GM19463 (cell line): ENCODE results near the gene DENND1A.

Experiments
- ATAC-seq: cut with Tn5 transposase; IDR thresholded peaks from one replicate; pipeline ENCODE4 v1.9.1; 2021; ENCODE audit warnings: mild to moderate bottlenecking, moderate library complexity; ENCODE audit not compliant: unreplicated experiment

Gene DENND1A

DNA sequence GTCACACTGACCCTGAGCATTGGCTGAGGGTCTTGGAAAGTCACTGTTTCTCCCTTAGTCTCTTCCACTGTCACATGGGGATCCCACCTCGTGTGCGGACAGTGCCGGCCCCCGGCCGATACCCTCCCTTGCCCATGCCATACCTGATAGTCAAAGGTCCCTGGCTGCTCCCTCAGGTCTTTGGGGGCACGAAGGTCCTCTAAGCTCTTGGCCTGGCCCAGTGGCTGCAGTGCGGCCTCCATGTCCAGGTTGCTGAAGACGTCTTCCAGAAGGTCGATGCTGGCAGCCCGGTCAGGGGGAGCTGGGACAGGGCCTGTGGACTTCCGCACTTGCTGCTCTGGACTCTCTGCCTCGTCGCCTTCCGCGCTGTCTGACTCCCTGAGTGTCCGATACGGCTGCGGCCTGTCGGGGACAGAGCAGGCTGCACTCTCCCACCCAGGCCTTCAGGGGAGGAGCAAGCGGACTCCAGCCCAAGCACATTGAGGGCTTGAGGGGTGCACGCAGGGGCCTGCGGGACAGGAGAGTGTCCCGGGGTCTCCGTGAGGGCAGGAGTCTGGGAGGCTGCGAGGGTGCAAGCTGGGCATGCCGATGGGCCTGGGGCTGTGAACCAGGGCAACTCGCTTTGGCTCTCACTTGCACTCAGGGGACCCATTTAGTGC lies 546.3 kb downstream of the DENND1A start:
- ATAC-seq: no peak

DNA sequence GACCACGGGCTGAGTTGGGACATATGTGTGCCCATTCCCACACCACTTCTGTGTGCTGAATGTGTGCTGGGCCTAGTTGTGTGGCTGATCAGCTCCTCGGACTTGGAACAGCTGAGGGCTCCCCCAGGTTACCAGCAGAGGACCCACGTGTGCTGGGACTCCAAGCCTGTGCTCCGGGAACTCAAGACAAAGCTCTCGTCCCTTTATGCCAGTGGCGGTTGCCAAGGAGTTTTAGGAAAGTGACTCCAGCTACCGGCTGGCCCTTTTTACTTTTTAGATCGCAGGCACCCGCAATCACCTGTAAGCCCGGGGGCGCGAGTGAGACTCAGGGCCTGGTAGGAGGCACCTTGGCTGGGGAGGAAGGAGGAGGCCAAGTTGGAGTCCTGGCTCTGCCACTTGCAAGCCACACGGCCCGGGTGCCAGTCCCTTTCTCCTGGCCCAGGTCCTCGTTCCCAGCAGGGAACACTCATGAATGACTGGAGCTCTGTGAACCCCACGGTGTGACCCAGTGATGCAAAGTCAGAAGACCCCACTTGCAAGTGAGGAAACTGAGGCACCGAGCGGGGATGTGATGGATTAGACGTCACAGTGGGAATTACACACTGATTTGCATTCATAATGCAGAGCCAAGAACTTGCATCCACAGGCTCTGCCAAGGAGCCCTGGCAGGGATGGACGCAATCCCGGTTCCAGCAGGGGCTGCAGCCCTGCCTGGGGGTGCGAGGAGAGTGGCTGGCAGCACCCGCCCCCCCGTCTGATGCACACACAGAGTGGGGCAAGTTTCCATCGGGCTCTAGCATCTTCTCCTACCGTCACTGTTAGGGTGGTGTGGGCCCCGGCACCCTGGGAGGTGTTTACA lies 547.0 kb downstream of the DENND1A start:
- no peak for ATAC-seq

DNA sequence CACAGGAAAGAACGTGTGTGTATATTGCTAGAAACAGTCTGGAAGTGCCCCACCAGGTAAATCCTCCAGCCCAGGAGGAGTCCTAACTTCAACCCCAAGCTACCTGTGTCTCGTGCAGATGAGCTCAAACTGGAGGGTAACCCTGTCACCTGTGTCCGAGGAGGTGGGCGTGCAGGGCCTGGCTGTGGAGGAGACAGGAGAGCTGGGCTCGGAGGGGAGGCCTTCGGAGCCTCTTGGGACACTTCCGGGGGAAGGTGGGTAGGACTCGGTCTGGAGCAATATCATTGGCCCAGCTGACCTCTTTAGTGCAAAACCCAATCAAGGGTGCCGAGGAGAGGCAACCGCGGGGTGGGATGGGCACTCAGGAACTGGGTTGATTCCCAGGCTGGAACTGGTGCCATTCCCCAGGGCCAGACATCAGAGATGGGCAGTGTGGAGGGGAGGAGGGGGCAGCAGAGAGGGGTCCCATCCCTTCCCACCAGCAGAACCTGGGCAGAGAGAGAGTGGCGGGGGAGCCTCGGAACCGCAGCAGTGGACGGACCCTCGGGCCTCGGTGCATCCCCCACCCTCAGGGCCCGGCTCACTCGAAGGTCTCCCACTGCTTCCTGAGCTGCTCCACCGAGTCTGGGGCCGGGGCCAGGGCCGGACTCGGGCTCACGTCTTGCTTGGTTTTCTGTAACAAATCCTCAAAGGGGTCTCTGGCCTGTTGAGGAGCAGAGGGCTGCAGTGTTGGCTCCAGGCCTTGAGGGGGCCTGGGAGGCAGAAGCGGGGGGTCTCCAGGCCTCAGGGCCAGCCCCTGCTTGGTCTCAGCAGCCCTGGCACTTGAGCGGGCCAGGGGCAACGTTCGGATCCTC lies 548.8 kb downstream of the DENND1A start:
- no peak for ATAC-seq

DNA sequence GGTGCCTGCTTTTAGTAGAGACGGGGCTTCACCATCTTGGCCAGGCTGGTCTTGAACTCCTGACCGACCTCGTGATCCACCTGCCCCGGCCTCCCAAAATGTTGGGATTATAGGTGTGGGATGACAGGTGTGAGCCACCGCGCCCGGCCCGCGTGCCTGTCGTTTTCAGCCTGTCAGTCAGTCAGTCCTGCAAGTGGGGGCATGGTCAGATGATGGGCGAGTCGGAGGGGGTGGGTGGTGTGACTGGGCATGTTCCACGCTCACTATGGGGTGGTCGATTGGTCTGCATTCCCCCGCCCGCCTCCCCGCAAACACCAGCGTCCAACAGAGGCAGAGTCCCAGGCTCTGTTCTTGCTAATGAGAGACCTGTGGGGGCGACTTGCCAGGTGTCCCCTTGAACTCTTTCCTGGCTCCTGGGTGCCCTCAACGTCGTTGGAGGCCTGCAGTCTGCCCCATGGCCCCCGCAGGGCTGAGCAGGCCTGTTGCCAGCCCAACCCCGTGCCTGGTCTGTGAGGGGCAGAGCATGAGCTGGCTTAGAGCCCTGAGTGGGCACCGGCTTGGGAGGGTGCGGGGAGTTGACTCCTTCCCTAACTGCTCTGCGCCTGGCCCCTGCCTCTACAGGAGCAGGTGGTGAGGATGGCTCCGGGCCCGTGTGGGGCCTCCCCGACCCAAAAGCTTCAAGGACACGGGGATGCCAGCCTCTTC lies 550.8 kb downstream of the DENND1A start:
- no peak for ATAC-seq

DNA sequence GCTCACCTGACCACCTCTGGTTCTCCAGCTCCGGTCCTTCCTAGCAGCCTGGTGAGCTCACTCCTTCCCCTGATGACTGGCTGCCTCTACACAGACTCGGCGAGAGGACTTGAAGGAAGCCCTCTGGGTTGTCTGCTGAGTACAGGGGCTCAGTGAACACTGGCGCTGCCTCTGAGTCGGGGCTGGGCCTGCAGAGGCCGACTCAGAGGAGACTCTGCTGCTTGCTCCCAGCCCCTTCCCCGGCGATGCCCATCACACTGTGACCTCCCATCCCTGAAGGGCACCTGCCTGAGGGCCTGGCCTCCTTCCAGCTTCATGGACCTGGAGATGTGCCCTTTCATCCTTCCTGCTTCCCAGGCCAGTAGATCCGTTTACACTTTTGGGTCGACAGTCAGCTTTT lies 551.9 kb downstream of the DENND1A start:
- ATAC-seq: no peak

DNA sequence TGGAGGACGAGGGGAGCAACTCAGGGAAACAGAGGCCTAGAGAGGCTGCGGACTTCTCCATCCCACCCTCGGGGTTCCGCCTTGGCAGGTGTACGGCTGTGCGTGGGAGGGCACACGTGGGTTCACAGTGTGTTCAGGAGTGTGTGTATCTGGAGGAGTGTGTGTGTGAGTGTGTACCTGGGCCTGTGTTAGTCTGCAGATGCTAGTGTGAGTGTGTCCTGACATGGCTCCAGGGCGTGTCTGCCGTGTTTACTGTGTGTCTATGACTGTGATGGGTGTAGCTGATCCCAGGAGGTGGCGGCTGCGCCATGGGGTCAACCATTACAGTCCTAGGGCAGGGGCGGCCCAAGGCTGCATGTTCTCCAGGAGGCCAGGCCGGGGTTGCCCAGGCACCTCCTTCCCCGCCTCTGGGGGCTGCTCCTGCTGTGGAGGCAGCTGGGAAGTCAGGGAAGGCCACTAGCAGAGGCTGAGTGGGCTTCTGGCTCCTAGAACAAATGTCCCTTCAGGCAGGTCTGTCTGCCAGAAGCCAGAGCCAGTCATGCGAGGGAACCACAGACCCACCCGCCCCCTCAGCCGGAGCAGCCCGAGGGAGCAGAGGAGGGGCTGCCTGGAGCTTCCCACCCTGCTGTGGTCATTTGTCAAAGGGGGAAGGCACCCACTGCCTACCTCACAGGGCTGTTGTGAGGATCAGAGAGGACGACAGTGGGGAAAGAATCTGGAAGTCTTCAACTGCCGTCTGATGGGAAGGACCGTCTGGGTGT lies 552.5 kb downstream of the DENND1A start:
- ATAC-seq: no peak

DNA sequence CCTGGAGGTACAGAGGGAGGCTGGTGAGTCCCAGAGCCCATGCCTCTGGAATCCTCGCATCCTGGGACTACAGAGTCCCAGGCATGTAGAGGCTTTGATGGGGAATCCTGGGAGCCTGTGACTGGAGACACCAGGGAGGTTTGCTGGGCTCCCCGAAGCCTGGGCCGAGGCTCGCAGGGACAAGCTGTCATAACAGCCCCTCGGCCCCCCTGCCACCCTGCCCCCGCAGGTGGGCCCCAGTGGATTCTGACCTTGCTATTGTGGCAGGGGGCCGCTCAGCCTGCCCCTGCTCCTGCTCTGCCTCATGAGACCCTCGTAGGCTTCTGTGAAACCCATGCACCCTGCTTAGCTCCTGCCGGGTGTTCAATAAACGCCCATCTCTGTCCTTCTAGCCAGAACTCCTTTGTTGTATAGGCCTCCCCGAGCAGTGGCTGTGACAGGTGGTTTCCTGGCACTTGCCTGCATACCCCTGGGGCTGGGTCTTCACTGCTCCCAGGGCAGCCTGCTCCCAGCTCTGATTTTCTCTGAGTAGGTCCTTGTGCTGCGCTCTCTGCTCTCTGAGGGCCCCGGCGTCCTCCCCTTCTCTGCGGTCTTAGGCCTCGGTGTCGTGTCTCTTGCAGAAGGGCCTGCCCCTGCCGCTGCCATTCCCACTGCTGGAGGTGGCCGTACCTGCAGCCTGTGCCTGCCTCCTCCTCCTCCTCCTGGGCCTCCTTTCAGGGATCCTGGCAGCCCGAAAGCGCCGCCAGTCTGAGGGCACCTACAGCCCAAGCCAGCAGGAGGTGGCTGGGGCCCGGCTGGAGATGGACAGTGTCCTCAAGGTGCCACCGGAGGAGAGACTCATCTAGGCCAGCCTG lies 553.5 kb downstream of the DENND1A start:
- no peak for ATAC-seq

DNA sequence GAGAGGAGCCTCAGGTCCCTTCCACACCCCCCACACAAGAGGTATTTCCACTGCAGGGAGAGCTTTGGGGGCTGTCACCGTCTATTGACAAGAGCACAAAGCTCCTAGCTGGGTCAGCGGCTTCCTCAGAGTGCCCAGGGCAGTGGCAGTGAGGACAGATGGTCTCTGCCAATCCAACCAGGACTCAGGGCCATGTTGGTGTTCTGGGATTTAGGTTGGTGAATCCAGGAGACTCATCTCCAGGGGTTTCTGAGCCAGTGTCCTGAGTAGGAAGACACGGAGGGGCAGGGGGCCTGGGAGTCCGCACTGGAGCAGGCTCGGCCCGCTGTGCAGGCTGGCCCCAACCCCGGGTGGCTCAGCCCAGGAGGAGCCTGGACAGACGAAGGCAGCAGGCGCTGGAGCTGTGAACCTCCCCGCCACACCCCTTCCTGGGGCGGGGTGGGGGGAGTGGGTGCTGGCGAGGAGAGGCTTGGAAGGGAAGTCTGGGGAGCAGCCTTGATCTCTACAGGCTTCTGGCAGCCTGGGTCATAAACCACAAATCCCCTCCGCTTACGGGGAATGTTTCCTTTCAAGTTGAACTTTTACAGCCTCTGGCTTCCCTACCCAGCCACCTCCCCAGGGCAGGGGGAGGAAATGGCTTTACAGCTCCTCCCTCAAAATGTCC lies 554.3 kb downstream of the DENND1A start:
- ATAC-seq: no peak

DNA sequence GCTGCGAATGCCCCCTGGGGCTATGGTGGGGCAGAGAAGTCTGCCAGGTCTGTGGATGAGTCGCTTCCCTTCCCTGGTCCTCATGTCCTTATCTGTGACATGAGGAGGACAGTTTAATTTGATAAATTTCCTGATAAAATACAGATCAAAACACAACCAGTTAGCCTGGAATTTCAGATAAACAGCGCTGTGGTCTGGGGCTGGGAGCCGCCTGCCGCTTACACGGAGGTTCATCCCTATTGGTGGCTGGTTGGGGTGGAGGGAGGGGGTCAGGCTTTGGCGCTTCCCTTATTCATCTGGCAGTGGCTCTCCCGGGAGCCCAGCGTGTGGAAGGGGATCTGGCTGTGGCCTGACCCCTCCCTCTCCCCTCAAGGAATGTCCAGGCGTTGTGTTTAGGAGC lies 556.0 kb downstream of the DENND1A start:
- ATAC-seq: no peak

DNA sequence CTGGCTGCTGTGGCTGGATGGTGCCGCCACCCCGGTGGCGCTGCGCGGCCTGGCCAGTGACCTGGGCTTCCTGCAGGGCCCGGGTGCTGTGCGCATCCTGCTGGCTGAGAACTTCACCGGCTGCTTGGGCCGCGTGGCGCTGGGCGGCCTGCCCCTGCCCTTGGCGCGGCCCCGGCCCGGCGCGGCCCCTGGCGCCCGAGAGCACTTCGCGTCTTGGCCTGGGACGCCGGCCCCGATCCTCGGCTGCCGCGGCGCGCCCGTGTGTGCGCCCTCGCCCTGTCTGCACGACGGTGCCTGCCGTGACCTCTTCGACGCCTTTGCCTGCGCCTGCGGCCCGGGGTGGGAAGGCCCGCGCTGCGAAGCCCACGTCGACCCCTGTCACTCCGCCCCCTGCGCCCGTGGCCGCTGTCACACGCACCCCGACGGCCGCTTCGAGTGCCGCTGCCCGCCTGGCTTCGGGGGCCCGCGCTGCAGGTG lies 556.4 kb downstream of the DENND1A start:
- no peak for ATAC-seq

DNA sequence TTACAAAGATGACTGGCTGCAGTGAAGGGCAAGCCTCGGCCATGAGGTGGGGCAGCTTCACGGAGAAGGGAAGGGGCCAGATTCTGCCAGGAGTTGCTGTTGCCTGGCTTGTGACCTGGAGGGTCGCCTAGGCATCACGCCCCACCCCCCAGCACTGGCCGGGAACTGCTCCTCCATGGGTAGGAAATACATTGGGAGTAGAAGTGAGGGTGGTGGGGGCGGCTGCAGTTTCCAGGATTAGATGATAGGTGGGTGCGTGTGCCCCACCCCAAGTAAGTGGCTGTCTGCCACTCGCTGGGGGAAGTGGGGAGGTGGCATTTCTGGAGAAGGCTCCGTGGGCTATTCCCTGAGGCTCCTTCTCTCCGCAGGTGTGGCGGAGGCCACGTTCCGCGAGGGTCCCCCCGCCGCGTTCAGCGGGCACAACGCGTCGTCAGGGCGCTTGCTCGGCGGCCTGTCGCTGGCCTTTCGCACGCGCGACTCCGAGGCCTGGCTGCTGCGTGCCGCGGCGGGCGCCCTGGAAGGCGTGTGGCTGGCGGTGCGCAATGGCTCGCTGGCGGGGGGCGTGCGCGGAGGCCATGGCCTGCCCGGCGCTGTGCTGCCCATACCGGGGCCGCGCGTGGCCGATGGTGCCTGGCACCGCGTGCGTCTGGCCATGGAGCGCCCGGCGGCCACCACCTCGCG lies 557.0 kb downstream of the DENND1A start:
- ATAC-seq: no peak

DNA sequence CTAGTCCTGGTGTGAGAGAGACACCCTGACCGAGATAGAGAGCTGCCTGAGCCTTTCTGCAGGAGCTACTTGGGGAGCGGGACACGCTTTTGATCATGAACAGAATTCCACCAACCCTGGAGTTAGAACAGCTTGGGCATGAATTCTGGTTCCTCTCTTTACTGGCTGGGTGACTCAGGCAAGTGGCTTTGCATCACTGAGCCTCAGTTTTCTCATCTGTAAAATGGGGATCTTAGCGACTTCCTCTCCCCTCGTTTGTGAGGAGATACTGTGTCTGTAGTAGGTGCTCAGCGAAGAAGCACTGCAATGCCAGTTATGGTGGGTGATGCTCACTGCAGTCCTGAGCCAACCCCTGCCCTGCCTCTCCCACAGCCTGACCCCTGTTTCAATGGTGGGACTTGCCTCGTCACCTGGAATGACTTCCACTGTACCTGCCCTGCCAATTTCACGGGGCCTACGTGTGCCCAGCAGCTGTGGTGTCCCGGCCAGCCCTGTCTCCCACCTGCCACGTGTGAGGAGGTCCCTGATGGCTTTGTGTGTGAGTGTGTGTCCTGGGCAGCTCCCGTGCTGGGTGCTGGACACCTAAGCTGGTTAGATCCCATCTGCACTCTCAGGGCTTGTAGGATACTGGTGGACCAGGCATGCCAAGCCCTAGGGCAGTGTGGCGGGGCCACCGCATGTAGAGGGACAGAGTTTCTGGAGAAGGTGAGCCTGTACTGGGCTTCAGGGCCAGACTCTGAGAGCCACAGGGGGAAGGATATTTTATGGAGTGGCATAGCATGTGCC lies 557.9 kb downstream of the DENND1A start:
- ATAC-seq: no peak

DNA sequence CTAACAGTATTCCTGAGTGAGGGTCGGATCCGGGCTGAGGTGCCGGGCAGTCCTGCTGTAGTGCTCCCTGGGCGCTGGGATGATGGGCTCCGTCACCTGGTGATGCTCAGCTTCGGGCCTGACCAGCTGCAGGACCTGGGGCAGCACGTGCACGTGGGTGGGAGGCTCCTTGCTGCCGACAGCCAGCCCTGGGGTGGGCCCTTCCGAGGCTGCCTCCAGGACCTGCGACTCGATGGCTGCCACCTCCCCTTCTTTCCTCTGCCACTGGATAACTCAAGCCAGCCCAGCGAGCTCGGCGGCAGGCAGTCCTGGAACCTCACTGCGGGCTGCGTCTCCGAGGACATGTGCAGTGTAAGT lies 558.7 kb downstream of the DENND1A start:
- no peak for ATAC-seq

DNA sequence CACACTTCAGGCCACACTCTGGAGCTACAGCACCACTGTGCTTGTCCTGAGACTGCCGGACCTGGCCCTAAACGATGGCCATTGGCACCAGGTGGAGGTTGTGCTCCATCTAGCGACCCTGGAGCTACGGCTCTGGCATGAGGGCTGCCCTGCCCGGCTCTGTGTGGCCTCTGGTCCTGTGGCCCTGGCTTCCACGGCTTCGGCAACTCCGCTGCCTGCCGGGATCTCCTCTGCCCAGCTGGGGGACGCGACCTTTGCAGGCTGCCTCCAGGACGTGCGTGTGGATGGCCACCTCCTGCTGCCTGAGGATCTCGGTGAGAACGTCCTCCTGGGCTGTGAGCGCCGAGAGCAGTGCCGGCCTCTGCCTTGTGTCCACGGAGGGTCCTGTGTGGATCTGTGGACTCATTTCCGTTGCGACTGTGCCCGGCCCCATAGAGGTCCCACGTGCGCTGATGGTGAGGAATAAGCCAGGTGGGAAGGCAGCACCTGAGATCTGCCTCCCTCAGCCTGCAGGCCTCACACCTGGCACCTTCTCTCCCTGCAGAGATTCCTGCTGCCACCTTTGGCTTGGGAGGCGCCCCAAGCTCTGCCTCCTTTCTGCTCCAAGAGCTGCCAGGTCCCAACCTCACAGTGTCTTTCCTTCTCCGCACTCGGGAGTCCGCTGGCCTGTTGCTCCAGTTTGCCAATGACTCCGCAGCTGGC lies 559.2 kb downstream of the DENND1A start:
- no peak for ATAC-seq

DNA sequence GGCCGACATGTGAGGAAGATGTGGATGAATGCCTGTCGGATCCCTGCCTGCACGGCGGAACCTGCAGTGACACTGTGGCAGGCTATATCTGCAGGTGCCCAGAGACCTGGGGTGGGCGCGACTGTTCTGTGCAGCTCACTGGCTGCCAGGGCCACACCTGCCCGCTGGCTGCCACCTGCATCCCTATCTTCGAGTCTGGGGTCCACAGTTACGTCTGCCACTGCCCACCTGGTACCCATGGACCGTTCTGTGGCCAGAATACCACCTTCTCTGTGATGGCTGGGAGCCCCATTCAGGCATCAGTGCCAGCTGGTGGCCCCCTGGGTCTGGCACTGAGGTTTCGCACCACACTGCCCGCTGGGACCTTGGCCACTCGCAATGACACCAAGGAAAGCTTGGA lies 559.8 kb downstream of the DENND1A start:
- ATAC-seq: no peak

DNA sequence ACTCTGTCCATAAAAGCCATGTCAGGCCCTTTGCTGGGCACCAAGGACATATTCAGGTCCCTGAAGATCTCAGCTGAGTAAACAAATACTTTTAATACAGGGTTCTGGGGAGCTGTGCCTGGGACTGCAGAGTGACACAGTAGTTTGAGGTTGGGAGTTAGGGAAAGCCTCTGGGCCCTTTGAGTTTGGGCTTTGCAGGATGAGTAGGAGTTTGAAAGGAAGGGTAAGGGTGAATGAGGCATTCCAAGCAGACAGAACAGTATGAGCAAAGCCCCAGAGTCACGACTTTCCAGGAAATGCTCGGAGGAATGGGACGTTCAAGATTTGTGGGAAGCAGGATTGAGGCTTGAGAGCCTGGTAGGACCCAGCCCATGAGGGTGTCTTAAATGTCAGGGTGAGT lies 560.6 kb downstream of the DENND1A start:
- no peak for ATAC-seq
